Right forelimb (tissue), 1 donor: ENCODE measurements around the gene GNLY.

ENCODE experiments used
- DNase-seq: peaks from one replicate; pipeline ENCODE4 v3.0.0-alpha.2; 2018

Gene GNLY

DNA sequence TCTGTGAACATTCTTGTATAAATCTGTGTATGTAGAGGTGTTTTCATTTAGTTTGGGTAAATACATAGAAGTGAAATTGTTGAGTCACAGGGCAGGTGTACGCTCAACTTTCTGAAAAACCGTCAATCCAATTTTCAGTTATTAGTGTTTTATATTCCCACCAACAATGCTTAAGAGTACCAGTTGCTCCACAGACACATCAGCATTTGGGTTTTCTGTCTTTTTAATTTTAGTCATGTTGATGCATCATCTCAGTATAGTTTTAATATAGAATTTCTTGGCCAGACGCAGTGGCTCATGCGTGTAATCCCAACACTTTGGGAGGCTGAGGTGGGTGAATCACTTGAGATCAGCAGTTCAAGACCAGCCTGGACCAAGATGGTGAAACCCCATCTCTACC, 3.2 kb upstream of the GNLY start:
- DNase-seq: no peak

- DNase-seq: no peak
Observed at GRCh38 chr2:85692039-85692645, 2.0 kb upstream of the GNLY start.

DNA sequence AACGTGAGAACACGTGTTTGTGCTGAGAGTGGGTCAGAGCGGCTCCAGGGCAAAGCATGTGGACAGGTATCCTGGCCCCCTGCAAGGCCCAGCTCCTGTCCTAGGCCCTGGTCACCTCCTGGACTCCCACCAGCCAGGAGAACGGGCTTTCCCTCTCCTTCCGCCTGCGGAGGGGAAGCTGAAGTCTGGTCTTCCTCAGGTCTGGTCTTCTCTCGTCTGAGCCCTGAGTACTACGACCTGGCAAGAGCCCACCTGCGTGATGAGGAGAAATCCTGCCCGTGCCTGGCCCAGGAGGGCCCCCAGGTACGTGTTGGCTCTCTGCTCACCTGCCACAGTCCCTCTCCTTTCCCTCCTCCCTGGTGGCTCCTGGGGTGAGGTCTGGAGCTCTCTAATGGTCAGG, 963 bp downstream of the GNLY start:
- no peak for DNase-seq

DNA sequence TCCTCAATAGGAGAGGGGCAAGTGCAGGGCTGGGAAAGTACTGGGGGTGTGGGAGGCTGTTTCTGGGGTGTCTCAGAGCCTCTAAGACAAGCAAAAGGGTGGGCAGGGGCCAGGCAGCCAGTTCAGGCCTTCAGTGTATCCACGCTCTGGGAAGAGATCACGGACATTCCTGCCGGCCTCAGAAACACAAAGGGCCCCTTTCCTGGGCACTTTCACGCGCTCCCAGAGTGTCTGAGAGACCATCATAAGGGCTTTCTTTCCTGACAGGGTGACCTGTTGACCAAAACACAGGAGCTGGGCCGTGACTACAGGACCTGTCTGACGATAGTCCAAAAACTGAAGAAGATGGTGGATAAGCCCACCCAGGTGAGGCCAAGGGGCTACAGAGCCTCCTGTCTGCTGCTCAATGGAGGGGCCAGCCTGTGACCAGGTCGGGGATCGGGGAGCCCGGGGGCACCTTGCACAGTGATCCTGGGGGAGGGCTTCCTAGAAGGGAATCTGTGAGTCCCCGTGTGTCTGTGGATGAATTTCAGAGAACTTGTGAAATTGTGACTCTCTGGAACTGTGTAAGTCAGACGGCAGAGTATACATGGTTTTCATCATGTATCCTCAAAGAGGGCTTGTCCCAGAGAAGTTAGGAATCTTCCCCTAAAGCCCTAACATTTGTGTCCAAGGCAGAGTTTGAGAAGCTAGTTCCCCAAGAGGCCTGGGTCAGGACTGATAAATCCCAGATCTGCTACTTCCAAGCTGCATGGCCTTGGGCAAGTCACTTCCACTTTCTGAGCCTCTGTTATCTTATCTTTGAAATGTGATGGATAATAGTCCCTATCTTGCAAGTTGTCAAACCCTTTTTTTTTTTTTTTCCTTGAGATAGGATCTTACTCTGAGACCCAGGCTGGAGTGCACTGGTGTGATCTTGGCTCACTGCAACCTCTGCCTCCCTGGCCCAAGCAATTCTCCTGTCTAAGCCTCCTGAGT, 1.8 kb downstream of the GNLY start:
- DNase-seq: no peak

DNA sequence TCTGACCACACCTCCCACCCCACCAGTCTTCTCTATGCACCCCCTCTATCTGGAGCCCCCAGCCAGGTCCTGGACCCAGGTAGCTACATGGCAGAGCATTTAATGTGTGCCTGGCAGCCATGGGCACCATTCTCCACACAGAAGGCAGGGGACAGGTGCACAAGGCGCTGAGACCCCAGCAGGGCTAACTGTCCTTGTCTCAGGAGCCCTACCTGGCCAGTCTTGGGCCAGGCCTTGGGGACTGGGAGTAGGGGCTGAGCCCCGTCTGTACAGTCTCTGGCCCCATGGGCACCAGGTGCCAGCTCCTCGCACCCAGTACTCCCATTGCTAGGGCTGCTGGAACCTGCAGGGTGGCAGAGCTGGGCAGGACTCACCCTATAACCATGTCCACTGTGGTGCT, 2.9 kb downstream of the GNLY start:
- DNase-seq: no peak

DNA sequence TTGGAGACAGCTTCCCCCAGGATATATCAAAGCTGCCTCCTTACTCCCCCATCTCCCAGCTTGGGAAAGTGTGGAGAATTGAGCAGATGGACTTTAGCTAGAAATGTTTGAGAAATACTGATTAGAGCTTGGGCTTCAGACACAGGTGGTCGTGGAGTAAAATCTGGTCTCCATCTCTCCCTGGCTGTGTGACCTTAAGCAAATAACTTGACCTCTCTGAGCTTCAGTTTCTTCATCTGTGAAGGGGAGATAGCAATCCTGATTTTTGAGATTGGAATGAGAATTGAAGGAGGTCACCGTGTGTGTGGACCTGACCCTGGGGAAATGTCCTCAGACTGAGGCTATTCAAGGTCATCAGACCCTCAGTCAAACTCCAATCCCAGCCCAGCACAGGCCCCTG, 3.6 kb downstream of the GNLY start:
- DNase-seq: no peak

GRCh38 chr2:85698184-85698879, 4.2 kb downstream of the GNLY start:
- DNase-seq: no peak

DNA sequence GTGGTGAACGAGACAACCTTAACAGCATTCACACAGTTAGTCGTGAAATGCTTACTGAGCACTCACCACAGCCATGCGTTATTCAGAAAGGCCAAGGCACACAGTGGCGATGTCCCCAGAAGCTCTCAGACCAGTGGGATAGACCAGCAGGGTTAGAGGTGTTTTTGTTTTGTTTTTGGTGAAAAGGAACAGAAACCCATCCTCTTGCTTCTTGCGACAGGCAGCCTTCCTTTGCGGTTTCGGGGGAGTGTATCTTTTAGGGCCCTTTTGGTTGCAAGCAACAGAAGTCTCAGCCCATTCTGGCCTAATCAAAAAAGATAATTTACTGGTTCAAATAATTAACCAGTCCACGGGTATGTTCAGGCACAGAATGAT, 4.7 kb downstream of the GNLY start:
- DNase-seq: no peak

DNA sequence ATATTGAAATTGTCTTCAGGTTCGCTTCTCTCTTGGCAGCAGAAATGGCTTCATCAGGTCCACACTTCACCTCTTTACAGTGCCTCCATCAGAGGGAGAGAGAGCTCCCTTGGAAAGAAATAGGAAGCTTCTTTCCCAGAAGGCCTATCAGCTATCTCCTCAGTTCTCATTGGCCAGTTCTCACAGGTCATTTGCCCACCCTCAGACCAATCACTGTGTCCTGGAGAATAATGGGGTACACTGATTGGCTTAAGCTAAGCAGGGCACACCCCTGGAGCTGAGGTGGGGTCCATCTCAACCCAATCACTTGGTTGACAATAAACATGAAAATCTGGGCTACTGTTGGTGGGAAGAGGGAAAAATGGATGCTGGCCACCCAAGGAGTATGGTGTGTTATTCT, 5.2 kb downstream of the GNLY start:
- DNase-seq: no peak

DNA sequence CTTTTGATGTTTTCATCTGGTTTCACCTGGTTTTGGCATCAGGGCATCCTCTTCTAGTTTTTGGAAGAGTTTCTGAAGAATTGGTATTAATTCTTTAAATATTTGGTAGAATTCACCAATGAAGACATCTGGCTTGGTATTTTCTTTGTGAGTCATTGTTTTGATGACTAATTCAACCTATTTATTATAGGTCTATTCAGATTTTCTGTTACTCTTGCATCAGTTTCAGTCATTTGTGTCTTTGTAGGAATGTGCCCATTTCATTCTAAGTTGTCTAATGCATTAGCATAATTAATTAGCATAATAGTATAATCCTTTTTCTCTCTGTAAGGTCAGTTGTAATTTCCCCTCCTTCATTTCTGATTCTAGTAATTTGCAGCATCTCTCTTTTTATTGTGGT, 8.0 kb downstream of the GNLY start:
- no peak for DNase-seq

DNA sequence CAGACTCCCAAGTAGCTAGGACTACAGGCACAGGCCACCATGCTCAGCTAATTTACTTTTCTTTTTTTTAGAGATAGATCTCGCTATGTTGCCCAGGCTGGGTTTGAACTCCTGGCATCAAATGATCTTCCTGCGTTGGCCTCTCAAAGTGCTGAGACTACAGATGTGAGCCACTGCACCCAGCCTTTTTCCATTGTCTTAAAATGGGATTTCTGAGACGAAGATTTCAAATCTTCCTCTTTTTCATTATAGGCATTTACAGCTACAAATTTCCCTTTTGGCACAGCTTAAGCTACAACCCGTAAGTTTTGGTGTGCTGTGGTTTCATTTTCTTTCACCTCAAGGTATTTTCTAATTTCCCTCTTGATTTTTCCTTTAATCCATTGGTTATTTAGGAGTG, 8.6 kb downstream of the GNLY start:
- DNase-seq: no peak

DNA sequence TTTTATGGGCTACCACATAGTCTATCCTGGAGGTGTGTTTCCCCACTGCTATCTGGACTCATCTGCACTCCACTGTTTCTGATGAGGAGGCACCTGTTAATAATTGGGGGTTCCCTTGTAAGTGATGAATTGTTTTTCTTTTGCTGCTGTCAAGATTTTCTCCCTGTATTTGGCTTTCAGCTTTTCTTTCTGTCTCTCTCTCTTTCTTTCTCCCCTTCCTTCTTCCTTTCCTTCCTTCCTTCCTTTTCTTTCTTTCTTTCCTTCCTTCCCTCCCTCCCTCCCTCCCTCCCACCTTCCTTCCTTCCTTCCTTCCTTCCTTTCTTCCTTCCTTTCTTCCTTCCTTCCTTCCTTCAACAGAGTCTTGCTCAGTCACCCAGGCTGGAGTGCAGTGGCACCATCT, 9.2 kb downstream of the GNLY start:
- no peak for DNase-seq

DNA sequence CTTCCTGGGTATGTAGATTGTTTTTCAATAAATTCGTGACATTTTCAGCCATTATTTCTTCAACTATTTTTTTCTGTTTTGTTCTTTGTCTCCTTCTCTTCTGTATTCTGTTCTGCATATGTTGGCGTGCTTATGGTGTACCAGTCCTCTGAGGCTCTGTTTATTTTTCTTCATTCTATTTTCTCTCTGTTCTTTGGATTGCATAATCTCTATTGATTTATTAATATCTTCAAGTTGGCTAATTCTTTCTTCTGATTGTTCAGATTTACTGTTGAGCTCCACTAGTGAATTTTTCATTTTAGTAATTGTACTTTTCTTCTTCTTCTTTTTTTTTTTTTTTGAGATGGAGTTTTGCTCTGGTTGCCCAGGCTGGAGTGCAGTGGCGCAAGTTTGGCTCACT, 9.9 kb downstream of the GNLY start:
- no peak for DNase-seq

DNA sequence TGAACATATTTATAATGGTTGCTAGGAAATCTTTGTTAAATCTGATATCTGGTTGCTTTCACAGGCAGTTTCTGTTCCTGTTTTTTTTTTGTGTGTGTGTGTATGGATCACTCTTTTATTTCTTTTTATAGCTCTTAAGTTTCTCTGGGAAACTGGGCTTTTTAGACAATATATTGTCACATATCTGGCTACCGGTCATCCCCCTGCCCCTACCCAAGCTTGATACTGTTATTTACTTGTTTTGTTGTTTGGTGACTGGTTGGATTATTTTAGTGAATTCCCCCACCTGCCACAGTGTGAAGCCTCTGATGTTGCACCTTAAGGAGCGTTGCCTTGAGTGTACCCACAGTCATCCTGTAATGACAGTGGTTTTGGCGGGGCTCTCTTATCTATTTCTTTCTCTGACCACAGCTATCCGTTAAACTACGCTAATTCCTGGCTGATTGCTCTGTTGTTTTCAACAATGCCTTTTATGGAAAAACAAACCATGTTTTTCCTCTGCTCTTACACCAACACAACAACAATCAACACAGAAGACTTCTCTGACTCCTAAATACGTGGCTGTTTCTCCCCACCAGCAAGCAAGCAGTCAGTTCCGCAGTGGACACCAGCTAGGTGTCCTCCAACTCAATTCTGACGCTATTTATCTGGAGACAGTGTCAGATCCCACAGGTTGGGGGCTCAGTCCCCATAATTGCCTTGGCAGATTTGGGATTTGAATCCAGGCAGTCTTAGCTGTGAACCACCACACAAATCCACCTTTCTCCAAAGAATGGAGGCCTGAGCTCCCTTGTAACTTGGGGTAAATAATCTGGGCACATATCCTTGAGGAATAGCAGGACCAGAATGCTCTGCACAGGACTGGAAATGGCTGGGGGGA, 10.9 kb downstream of the GNLY start:
- no peak for DNase-seq

- DNase-seq: no peak
Observed at GRCh38 chr2:85705680-85706039, 11.5 kb downstream of the GNLY start.

DNA sequence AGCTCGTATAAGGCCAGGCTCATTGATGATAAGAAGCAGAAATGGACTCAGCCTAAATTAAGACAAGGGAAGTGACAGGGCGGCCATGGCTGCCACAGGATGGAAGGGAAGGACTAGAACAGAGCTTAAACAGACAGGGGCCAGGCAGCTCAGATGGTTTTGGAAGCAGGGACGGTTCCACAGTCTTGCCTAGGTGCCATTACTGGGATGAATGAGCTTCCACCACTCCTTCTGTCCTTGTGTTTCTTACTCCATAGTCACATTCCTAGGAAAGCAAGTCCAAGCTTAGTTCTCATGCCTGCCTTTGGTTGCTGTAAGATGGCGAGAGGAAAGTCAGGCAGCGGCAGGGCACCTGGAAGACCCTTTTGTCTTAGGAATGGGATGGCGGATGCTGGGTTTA, 11.9 kb downstream of the GNLY start:
- no peak for DNase-seq

- no peak for DNase-seq
Observed at GRCh38 chr2:85706599-85707296, 12.6 kb downstream of the GNLY start.

DNA sequence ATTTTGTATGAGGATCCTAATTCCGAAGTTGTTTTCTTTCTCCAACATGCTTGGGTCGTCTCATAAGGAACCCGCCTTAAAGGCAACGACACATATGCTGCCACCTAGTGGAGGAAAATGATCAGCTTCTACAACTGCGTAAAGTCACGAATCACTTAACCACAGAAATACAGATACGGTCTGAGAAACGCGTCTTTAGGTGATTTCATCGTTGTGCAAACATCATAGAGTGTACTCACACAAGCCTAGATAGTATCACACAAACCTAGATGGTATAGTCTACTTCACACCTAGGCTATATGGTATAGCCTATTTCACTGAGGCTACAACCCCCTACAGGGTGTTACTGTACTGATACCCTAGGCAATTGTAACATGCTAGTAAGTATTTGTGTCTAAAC, 13.1 kb downstream of the GNLY start:
- no peak for DNase-seq

GRCh38 chr2:85708641-85709040, 14.5 kb downstream of the GNLY start:
- no peak for DNase-seq

DNA sequence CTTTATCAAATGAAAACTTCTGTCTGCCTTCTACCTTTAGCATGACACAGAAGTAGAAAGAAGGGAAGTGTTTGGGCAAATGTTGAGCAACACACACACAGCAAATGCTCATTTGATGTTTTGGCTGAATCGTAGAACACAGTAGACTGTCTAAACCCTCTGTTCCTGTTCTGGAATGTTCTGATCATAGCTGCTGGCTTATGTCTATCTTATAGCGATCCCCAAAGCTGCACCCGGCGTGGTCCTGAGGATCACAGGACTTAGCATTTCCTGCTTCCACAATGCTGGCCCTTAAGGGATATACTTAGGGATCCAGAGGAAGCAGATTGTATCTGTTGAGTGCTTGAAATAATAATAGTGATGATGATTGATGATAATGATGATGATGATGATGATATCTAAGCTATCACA, 15.2 kb downstream of the GNLY start:
- no peak for DNase-seq

DNA sequence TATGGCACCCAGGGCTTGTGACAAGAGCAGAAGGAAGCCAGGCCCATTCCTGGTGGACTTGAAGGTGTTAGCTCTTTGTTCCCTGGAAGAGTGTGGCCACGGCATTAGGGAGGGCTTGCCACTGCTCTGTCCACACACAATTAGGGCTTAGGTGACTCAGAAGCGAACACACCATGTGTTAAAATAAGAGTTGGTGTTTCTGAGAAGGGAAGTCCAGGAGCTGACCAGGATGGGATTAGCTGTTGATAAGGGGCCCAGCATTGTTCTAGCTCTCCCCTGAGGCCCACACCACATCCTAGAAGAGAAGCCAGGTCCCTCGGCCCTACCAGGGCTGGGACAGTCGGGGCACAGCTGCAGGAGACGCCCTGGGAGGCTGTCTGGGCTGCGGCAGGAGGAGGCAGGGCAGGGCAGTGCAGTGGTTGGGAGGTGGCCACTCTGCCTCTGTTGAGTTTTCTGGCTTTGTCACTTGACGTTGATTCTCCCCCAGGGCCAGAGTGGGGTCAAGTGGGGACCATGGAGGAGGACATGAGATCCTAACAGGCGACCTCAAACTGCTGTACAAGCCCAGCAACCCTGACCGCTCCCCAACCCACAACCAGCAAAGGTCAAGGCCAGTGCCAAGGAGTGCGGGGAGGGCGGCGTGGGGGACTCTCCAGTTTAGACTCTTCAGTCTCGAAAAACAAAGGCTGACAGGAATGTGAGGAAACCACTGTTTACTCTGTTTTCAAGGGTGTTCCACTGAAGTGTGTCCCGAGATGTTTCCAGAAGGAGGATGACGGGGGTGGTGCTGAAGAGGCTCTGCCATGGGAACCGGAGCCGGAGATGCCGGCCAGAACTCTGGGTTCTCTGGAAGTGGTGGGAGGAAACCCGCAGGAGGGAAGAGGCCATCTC, 16.8 kb downstream of the GNLY start:
- no peak for DNase-seq
